Neuron (in vitro differentiated cells): Measurements from ENCODE around the gene PTPN1.
A peak's percentile ranks its signal among the peaks of the same experiment; 100 is the strongest.
"Not testable (repeated sequence)": the region's sequence is repeated elsewhere in the genome, so short reads cannot be mapped to it uniquely, and the experiment has no call there.

Source experiments
- H2AFZ ChIP-seq: one replicate; pipeline ENCODE4 v1.6.1; 2013; ENCODE audit warnings: low read depth, mild to moderate bottlenecking, inconsistent platforms, low read length, moderate library complexity
- H3K27me3 ChIP-seq: one replicate; pipeline ENCODE4 v1.6.1; 2013; ENCODE audit warnings: low read length; ENCODE audit not compliant: insufficient read depth
- H3K36me3 ChIP-seq: one replicate; pipeline ENCODE4 v1.6.1; 2013; ENCODE audit warnings: low read length; ENCODE audit not compliant: insufficient read depth
- H3K4me1 ChIP-seq: one replicate; pipeline ENCODE4 v1.6.1; 2013; ENCODE audit warnings: low read length; ENCODE audit not compliant: insufficient read depth
- H3K4me3 ChIP-seq: 2 replicates; pipeline ENCODE4 v1.5.1; 2013; ENCODE audit warnings: mild to moderate bottlenecking, low read length, moderate library complexity
- H3K9me3 ChIP-seq: one replicate; pipeline ENCODE4 v1.6.1; 2013; ENCODE audit warnings: low read length

Gene PTPN1

GRCh38 chr20:50491926-50492634 is 18.1 kb upstream of the PTPN1 start:
- Histone ChIP-seq H2AFZ (no peak overlapping the region), H3K9me3 (peaks cover 1% of the 10 kb centered on the region), H3K36me3 (no peaks in the 10 kb centered on the region), H3K27me3 (no peaks in the 10 kb centered on the region), H3K4me1 (no peaks in the 10 kb centered on the region), H3K4me3 (no peak overlapping the region)

DNA sequence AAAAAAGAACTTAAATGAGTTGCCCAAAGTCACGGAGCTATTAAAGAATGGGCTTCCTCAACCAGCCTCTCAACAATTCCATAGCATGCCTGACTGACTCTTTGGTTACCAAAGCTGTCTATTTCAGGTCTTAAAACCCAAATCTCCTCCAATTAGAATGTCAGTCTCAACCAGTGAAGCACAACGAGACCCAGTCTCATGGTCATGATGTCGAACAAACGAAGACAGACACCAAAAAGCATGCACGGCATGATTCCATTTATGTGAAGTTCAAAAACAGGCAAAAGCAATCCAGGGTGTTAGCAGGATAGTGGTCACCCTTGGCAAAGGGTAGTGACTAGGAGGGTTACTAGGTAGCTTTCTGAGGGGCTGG is 16.3 kb upstream of the PTPN1 start:
- H3K36me3 ChIP-seq = no peaks in the 10 kb centered on the region
- H2AFZ ChIP-seq = no peak overlapping the region
- H3K4me1 ChIP-seq = no peaks in the 10 kb centered on the region
- no peaks in the 10 kb centered on the region for H3K27me3 ChIP-seq
- H3K9me3 ChIP-seq = peaks cover under 1% of the 10 kb centered on the region
- H3K4me3 ChIP-seq = no peak overlapping the region

- Histone ChIP-seq H2AFZ (no peak overlapping the region), H3K4me1 (no peaks in the 10 kb centered on the region), H3K36me3 (no peaks in the 10 kb centered on the region), H3K4me3 (no peak overlapping the region), H3K27me3 (no peaks in the 10 kb centered on the region), H3K9me3 (no peaks in the 10 kb centered on the region)
These were observed 15.8 kb upstream of the PTPN1 start for GRCh38 chr20:50494428-50494827.

GRCh38 chr20:50496773-50497385 is 13.3 kb upstream of the PTPN1 start:
- no peaks in the 10 kb centered on the region for H3K27me3 ChIP-seq
- no peaks in the 10 kb centered on the region for H3K36me3 ChIP-seq
- H2AFZ ChIP-seq = no peak overlapping the region
- H3K4me1 ChIP-seq = no peaks in the 10 kb centered on the region
- H3K4me3 ChIP-seq = no peak overlapping the region
- H3K9me3 ChIP-seq = no peaks in the 10 kb centered on the region

GRCh38 chr20:50498071-50498776 is 12.0 kb upstream of the PTPN1 start:
- no peak overlapping the region for H2AFZ ChIP-seq
- H3K4me3 ChIP-seq = no peak overlapping the region
- H3K27me3 ChIP-seq = no peaks in the 10 kb centered on the region

DNA sequence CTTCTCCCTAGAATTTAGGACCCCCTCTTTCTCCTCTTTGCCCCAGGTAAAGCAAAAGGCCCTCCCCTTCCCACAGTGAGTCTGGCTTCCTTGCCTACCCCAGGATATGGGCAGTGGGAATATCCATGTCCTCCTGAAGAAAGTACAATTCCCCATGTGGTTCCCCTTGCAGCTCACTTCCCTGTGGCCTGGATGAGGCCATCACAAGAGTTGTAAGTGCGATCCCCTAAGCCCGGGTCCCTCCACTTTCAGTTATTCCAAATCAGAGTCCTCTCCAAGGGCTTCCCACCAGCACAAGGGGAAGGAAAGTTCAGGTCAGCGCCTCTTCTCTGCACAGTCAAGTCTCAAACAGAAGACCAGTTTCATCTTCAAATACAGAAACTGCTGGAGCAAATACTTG is 10.2 kb upstream of the PTPN1 start:
- H3K36me3 ChIP-seq = no peaks in the 10 kb centered on the region
- no peaks in the 10 kb centered on the region for H3K4me1 ChIP-seq
- H3K9me3 ChIP-seq = no peaks in the 10 kb centered on the region
- no peak overlapping the region for H3K4me3 ChIP-seq
- no peak overlapping the region for H2AFZ ChIP-seq
- H3K27me3 ChIP-seq = no peaks in the 10 kb centered on the region

More at GRCh38 chr20:50498071-50498776, 12.0 kb upstream of the PTPN1 start:
- Histone ChIP-seq H3K36me3 (no peaks in the 10 kb centered on the region), H3K4me1 (no peaks in the 10 kb centered on the region), H3K9me3 (no peaks in the 10 kb centered on the region)

DNA sequence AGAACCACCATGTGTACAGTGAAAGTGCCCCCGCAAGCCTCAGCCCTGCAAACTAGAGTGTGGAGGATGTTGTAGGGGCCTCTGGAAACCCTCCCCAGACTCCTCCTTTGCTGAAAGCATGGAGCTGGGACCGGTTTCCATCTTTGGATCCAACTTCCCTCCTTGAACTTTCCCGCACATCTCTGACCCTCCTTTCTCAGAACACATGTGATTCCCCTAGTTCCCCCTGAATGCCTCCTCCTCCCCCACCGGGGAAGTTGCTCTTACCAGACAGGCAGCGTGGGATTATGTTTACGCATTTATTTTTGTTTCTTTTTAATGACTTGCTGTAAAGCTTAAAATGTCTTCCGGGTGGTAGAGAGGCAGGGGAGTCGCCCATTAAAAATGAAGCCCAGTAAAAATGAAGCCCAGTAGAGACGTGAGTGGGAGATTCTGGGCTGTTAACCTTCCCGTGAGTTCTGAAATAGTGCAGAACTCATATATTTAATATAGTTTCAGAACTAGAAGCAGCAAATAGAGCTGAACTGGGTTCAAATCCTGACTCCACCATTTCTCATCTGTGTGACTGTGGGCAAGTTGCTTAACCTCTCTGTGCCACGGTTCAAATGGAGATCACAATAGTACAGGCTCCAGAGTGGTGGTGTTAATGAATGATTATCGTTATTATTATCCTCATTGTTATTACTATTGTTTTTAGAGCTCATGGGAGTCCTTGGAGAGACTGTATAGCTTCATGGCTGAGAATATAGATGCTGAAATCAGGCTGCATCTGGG is 8.0 kb upstream of the PTPN1 start:
- H3K9me3 ChIP-seq = no peaks in the 10 kb centered on the region
- H3K4me3 ChIP-seq = no peak overlapping the region
- no peaks in the 10 kb centered on the region for H3K36me3 ChIP-seq
- no peak overlapping the region for H2AFZ ChIP-seq
- H3K4me1 ChIP-seq = no peaks in the 10 kb centered on the region
- no peaks in the 10 kb centered on the region for H3K27me3 ChIP-seq

DNA sequence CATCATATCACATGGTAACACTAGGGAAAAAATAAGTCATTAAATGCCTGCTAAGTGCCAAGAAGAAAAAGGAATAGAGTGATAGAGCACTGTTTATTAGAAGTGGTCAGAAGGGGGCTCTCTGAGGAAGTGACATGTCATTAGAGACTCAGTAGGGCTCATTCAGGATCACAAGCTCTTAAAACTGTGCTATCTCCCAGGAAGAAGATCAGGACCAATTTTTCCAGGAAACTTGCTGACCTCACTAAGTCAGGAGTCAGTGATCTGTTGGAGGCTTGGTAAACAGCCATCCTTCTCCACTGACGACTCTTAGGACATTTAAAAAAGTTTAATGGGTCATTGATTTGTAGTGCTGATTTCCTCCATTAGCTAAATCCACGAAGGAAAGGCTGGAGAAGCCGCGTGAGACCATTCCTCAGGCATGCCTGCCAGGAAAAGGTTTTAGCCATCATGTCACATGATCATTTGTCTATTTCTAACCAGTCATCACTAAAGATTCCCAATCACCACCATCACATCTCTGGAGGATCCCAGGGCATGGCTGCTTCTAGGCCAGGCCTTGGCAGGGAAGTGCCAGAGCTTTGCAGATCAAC is 5.9 kb upstream of the PTPN1 start:
- Histone ChIP-seq H3K4me3 (no peak overlapping the region), H2AFZ (no peak overlapping the region), H3K9me3 (no peaks in the 10 kb centered on the region), H3K27me3 (no peaks in the 10 kb centered on the region), H3K4me1 (peaks cover 8% of the 10 kb centered on the region), H3K36me3 (no peaks in the 10 kb centered on the region)

GRCh38 chr20:50506270-50506579 is 4.0 kb upstream of the PTPN1 start:
- Histone ChIP-seq H3K9me3 (no peaks in the 10 kb centered on the region), H3K36me3 (no peaks in the 10 kb centered on the region), H3K4me1 (peaks cover 13% of the 10 kb centered on the region), H3K27me3 (no peaks in the 10 kb centered on the region), H2AFZ (no peak overlapping the region), H3K4me3 (no peak overlapping the region)

DNA sequence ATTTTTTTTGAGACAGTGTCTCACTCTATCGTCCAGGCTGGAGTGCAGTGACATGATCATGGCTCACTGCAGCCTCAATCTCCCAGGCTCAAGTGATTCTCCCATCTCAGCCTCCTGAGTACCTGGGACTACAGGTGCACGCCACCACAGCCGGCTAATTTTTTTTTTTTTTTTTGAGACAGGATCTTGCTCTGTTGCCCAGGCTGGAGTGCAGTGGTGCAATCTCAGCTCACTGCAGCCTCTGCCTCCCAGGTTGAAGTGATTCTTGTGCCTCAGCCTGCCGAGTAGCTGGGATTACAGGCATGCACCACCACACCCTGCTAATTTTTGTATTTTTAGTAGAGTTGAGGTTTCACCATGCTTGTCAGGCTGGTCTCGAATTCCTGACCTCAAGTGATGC is 2.4 kb upstream of the PTPN1 start:
- H3K9me3 ChIP-seq, H3K36me3 ChIP-seq, H2AFZ ChIP-seq, H3K4me3 ChIP-seq, H3K27me3 ChIP-seq: not testable (repeated sequence)
- peaks cover 28% of the 10 kb centered on the region for H3K4me1 ChIP-seq

GRCh38 chr20:50508171-50508755 is 1.9 kb upstream of the PTPN1 start:
- H3K4me1 ChIP-seq = peaks cover 33% of the 10 kb centered on the region
- no peaks in the 10 kb centered on the region for H3K36me3 ChIP-seq
- H3K4me3 ChIP-seq = no peak overlapping the region
- H3K9me3 ChIP-seq = no peaks in the 10 kb centered on the region
- no peaks in the 10 kb centered on the region for H3K27me3 ChIP-seq
- no peak overlapping the region for H2AFZ ChIP-seq

DNA sequence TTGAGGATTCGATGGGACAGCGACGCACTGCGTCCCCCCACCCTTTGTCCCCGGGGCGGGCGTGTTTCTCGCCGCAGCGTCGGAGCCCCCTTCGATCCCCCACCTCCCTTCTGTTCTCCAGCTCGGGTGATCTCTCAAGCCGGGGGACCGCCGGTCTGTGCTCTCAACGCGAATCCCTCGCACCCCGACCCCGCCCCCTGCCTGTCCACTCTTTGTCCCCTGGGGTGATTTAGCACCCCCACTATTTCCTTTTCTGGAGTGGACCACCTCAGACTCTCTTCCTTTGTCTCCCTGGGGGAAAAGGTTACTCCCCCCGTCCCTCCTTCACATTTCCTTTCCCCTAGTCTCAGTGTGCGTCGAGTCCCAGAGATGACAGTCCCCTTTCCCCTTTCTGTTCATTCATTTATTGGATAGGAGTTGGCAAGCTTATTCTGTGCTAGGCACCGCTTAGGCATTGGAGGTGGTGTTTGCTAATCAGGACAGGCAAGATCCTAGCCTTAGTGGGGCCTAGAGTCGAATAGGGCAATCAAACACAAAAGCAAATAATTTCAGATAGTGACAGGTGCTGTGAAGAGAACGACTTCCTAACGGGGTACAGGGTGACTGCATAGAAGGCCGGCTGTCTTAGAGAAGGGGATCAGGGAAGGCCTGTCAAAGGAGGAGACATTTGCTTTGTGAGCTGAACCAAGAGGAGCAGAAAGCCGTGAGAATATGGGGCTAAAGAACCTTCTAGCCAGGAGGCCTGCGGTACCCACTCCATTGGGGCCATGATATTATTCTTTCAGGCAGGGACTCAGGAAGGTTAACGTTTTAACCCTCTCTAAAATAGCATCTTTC is 741 bp downstream of the PTPN1 start:
- peak overlapping the region; percentile 91 for H3K4me3 ChIP-seq
- no peaks in the 10 kb centered on the region for H3K9me3 ChIP-seq
- H2AFZ ChIP-seq = no peak overlapping the region
- peaks cover 39% of the 10 kb centered on the region for H3K4me1 ChIP-seq
- no peaks in the 10 kb centered on the region for H3K27me3 ChIP-seq
- H3K36me3 ChIP-seq = no peaks in the 10 kb centered on the region
